HL-60 (cell line): ENCODE data around the gene ZNF44.

Experiments used
- DNase-seq, 2 experiments: peaks; one replicate each; pipeline ENCODE4 v3.0.0-alpha.2; 2010 to 2020; ENCODE audit warnings: low read depth in 1 of 2, low spot score in 1 of 2
- H3K27ac ChIP-seq: fragments of 250-450 bp; sonication (Bioruptor Pico); replicated peaks from 2 replicates; pipeline ENCODE4 v1.5.1; 2020; ENCODE audit warnings: mild to moderate bottlenecking, moderate library complexity
- H3K27me3 ChIP-seq: fragments of 250-450 bp; sonication (Bioruptor Pico); 2 replicates; pipeline ENCODE4 v1.5.1; 2021; ENCODE audit warnings: mild to moderate bottlenecking, moderate library complexity; ENCODE audit not compliant: insufficient read depth, poor library complexity, severe bottlenecking
- H3K4me3 ChIP-seq: replicated peaks from 2 replicates; pipeline ENCODE4 v1.5.1; 2011; ENCODE audit warnings: mild to moderate bottlenecking, control low read depth, low read length; ENCODE audit not compliant: insufficient read depth
- CTCF ChIP-seq: IDR thresholded peaks from one replicate; pipeline ENCODE4 v1.5.1; 2011; ENCODE audit warnings: low read length, control low read depth, inconsistent platforms; ENCODE audit not compliant: insufficient read depth
- GABPA ChIP-seq: IDR thresholded peaks from 2 replicates; pipeline ENCODE4 v1.6.1; 2012; ENCODE audit warnings: low read depth
- POLR2AphosphoS5 ChIP-seq: IDR thresholded peaks from 2 replicates; pipeline ENCODE4 v1.6.1; 2012; ENCODE audit warnings: low read depth
- REST ChIP-seq: IDR thresholded peaks from 2 replicates; pipeline ENCODE4 v1.6.1; 2012; ENCODE audit warnings: low read depth; ENCODE audit not compliant: insufficient replicate concordance
- SPI1 ChIP-seq: IDR thresholded peaks from 2 replicates; pipeline ENCODE4 v1.6.1; 2012; ENCODE audit warnings: low read depth, mild to moderate bottlenecking, borderline replicate concordance

Gene ZNF44

GRCh38 chr19:12261554-12261953 is 33.1 kb downstream of the ZNF44 start:
- no peak overlapping the region for H3K4me3 ChIP-seq
- H3K27me3 ChIP-seq = no peaks in the 10 kb centered on the region
- TF ChIP-seq GABPA = no peak
- no peak for TF ChIP-seq SPI1
- no peak for TF ChIP-seq CTCF
- TF ChIP-seq POLR2AphosphoS5 = no peak
- TF ChIP-seq REST = no peak
- H3K27ac ChIP-seq = no peak overlapping the region
- no peak for DNase-seq

- Histone ChIP-seq H3K27me3 (no peaks in the 10 kb centered on the region), H3K4me3 (no peak overlapping the region), H3K27ac (no peak overlapping the region)
- peak in 1 of 2 experiments; percentile 47 for DNase-seq
- peak; percentile 20; the same call in 1 of the 2 replicates for TF ChIP-seq SPI1
- no peak for TF ChIP-seq CTCF
Observed at GRCh38 chr19:12260861-12261260, 33.8 kb downstream of the ZNF44 start.

GRCh38 chr19:12260236-12260635 is 34.4 kb downstream of the ZNF44 start:
- no peak overlapping the region for H3K4me3 ChIP-seq
- no peaks in the 10 kb centered on the region for H3K27me3 ChIP-seq
- no peak overlapping the region for H3K27ac ChIP-seq
- DNase-seq = no peak
- TF ChIP-seq SPI1 = no peak
- no peak for TF ChIP-seq POLR2AphosphoS5
- TF ChIP-seq GABPA = no peak
- TF ChIP-seq REST = no peak
- no peak for TF ChIP-seq CTCF

GRCh38 chr19:12255372-12255771 is 39.3 kb downstream of the ZNF44 start:
- Histone ChIP-seq H3K27me3 (no peaks in the 10 kb centered on the region), H3K4me3 (no peak overlapping the region), H3K27ac (no peak overlapping the region)
- TF ChIP-seq CTCF (no peak), REST (no peak), SPI1 (no peak), POLR2AphosphoS5 (no peak), GABPA (no peak)
- no peak for DNase-seq
